HG03457 (cell line): ENCODE measurements around the gene OR2M5.

Source experiments
- ATAC-seq: cut with Tn5 transposase; IDR thresholded peaks from one replicate; pipeline ENCODE4 v1.9.1; 2021; ENCODE audit warnings: moderate number of reproducible peaks; ENCODE audit not compliant: unreplicated experiment

The OR2M5 gene, protein sequence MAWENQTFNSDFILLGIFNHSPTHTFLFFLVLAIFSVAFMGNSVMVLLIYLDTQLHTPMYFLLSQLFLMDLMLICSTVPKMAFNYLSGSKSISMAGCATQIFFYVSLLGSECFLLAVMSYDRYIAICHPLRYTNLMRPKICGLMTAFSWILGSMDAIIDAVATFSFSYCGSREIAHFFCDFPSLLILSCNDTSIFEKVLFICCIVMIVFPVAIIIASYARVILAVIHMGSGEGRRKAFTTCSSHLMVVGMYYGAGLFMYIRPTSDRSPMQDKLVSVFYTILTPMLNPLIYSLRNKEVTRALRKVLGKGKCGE

DNA sequence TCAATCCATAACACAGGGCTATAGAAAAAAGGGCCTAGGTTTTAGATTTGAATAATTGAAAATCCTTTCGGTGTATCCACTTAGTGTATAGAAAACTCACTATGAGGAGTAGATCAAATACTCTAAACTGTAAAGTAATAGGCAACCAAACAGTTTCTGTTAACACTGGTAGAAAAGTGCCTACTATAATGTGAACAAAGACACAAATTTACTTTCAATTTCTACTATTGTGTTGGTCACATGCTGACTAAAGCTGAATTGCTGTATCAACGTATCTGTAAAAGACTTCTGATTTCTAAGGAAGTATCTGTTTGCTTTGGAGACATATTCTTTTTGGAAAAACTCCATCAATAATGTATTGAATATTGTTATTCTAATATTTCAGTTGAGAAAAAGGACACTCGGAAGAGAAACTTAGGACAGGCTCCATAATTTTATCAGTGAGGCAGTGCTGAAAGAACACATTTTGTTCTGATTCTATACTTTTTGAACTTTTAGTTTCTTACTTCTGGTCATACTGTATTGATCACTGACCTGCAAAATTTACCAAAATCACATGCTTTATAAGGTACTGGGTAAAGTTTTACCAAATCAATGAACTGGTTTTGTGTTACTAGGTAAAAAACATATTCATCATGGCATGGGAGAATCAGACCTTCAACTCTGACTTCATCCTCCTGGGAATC is at the start of gene OR2M5:
TSS of gene OR2M5 (plus strand) at position 636 of the 686 bp plus-strand sequence. CDS start at position 636, 0 bp downstream.
- no peak for ATAC-seq

DNA sequence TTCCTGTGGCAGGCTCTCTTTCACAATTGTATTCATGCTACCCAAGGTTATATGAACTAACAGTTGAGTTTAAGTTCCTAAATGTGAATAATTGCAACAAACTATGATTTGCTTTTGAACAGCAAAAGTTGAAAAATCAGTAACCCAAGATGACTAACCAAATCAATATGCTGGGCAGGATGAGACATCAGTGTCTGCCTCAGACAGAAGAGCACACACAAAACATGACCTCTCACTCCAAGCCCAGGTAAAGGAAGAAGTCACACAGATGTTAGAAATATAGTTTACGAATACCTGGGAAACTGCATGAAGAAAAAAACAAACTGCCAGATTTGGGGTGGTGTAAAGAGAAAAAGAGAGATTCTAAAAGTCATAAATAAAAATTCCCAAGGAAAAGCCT is 46.4 kb upstream of the OR2M5 start:
- no peak for ATAC-seq

DNA sequence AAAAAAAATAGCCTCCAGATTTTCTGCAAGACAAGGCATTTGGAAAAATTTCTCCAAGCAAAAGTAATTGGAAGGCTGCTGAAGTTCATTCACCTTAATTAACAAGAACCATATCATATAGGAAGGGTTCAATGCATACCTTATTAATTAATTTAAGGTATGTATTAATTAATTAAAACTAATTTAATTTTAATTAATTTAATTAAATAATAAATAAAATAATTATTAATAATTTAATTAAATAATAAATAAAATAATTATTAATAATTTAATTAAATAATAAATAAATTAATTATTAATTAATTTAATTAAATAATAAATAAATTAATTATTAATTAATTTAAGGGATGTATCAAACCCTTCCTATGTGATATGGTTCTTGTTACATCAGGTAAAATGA is 42.1 kb upstream of the OR2M5 start:
- ATAC-seq: no peak

DNA sequence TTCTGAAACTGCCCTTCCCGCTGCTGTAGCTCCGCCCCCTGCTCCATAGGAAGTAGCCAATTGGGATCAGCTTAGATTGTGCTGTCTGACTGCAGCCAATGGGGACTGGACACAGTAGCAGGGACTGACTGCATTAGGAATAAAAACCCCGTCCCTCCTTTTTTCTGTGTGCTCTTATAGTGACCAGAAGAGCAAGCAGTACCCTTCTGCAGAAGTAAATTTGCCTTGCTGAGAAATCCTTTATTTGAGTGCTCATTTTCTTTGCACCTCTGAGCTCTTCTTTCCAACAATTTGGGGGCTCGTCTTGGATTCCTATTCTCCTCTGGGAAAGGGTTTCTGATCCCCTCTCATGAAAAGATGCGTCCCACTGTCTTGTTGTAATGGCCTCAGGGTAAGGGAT is 33.8 kb upstream of the OR2M5 start:
- ATAC-seq: no peak

DNA sequence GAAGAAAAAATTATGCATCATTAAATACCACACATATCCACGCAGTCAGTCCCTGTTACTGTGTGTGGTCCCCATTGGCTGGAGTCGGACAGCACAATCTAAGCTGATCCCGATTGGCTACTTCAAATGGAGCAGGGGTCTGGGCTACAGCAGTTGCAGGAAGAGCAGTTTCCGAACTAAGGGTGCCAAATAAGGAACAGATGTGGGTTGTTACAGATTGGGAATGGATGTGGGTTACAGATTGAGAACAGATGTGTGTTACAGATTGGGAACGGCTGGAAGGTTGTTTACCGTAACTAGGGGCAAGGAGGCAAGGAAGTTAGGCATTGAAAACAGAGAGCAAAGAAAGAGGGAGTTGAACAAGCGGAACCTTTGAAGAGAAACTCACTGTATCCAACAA is 30.1 kb upstream of the OR2M5 start:
- ATAC-seq: no peak

DNA sequence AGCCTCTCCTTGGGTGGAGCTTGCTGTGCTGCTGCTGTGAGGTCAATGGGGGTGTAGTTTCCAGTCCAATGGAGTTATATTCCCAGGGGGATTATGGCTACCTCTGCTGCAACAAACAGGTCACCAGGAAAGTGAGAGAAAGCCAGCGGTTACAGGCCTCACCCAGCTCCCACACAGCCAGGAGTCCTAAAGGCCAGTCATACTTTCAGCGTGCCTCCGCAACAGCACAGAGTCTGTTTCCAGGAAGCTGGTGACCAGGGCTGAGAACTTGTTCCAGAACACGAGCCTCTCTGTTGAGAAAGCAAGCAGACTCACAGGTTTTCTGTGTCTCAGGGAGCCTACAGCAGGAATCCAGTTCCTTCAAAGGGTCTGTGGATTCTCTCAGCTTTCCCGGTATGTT is 17.3 kb upstream of the OR2M5 start:
- ATAC-seq: no peak

DNA sequence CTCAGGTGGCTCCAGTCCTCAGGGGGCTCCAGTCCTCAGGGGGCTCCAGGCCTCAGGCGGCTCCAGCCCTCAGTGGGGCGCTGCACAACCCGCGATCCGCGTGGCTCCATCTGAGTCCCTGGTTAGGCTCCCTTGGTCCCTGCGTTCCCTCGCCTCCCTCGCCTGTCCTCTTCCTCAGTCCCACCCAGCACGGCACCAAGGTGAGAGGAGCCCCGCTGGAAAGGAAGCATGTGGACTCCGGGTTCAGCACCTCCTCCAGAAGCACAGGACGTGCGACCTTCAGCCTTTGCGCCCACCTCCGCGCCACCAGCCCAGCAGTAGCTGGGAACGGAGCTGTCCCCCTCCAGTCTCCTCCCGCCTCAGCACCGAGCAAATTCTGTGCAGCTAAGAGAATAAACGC is 8.1 kb upstream of the OR2M5 start:
- no peak for ATAC-seq

DNA sequence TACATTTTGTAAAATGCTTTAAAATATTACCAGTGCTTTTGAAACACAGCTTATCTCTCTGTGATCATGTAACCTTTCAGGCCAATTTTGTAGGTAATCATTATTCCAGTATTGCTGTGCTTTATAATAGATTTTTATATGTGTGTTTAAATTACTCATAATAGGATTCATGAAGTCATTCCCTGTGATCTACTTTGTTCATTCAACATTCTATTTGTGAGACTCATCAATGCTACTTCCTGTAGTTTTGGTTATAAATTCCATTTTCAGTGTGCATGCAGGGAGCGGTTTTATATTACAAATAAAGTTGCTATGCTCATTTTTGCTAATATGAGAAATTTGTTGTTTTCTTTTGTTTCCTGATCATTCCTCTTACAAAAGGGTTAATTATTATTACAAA is 4.1 kb upstream of the OR2M5 start:
- no peak for ATAC-seq

DNA sequence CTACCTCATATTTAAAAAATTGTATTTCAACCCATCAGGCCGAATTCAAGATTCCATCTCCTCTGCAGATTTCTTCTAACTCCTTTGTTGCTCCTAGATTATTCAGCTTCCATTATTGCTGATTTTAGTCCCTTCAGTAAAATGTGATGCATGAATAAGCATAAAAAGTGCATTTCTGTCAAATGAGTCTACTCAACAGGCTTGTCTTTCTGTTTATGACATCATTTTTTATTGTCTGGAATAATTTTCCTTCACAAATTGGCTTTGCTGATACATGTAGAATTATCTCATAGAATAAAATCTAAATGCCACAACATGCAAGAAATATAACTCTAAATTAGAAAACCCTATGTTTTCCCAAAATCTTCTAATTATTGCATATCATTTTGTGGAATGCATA is 1.6 kb upstream of the OR2M5 start:
- no peak for ATAC-seq

DNA sequence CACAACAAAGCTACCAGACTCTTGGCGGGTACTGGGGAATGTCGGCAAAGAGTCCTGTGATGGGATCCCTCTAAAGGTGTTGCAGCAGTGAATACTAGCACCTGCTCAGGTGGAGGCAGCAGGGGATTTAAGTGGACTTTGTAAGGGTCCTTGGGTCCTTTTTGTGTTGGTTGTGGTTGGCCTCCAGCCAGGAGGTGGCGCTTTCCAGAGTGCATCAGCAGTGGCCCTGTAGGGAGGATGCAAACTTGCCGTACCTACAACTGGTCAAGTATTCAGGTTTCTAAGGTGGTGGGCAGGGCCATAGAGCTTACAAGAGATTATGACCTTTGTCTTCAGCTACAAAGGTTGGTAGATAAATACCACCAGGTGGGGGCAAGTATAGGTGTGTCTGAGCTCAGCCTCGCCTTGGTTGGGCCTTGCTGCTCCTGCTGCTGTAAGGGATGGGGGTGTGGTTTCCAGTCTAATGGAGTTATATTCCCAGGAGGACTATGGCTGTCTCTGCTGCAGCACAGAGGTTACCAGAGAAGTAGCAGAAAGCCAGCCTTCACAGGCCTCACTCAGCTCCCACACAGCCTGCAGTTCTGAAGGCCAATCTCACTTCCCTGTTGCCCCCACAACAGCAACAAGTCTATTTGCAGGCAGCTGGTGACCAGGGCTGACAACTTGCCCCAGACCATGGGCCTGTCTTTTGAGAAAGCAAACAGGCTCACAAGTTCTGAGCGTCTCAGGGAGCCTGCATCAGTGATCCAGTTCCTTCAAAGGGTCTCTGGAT is 7.3 kb downstream of the OR2M5 start:
- ATAC-seq: no peak

DNA sequence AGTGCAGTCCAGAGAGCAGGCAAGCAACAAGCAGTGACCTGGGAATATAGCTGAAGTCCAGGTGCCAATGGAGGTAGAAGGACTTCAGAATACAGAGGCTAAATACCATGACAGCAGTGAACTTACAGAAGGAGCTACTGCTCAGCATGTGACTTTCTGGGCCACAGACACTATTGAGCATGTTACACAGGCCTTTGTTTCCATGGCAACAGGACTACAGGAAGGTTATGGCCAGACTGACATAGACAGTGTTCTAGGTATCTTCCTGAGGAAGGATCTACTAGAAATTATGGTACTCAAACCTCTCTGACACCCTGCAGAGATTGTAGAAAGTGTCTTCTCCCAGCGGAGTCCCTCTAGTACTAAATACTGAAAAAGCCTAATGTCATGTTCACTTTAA is 11.0 kb downstream of the OR2M5 start:
- ATAC-seq: no peak

DNA sequence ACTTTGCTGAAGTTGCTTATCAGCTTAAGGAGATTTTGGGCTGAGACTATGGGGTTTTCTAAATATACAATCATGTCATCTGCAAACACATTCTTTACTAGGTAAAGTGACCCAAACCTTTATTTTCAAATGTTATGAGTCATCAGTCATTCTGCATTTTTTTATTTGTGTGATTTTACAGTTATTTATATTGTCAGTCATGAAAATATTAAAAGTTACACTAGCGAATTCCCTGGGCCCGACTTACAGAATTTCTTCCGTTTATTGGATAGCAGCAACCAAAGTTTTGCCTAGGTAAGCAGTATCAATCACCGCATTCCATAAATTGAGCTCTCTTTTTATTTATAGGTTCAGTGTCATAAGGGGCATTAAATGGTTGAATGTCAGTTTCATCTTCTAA is 13.8 kb downstream of the OR2M5 start:
- no peak for ATAC-seq

DNA sequence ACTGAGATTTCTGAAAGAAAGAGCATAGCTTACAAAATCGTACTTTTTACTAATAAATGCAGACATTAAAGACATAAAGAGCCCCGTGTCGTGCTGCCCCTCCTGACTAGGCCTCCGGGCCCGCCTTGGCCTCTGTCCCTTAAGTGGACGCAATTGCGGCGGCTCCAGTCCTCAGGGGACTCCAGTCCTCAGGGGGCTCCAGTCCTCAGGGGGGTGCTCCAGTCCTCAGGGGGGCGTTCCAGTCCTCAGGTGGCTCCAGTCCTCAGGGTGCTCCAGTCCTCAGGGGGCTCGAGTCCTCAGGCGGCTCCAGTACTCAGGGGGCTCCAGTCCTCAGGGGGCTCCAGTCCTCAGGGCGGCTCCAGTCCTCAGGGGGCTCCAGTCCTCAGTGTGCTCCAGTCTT is 19.1 kb downstream of the OR2M5 start:
- no peak for ATAC-seq

DNA sequence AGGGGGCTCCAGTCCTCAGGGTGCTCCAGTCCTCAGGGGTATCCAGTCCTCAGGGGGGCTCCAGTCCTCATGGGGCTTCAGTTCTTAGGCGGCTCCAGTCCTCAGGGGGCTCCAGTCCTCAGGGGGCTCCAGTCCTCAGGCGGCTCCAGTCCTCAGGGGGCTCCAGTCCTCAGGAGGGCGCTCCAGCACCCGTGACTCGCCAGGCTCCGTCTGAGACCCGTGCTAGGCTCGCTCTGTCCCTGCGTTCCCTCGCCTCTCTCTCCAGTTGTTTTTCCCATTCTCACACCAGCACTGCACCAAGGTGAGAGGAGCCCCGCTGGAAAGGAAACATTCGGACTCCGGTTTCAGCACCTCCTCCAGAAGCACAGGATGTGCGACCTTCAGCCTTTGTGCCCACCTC is 20.2 kb downstream of the OR2M5 start:
- no peak for ATAC-seq

DNA sequence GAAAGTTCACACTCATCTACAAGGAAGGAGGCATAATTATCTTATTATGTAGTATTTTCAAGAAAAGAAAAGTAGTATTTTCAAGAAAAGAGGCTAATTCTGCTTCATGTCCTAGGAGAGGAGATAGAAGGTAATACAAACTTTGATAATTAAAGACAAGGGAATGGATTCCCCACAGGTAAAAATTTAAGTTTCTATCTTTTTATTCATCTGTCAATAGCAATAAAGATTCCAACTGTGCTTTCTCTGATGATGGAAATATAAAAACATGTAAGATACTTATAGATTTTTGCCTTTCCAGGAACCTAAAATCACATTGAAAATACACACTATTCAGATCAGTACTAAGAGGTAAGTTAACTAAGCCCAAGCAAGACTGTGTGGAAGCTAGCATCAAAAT is 29.6 kb downstream of the OR2M5 start, which contains the start of gene OR2M2:
TSS of gene OR2M2 (plus strand) at position 301 of the 400 bp plus-strand sequence. CDS start 5,165 bp downstream, outside the sequence.
- no peak for ATAC-seq

DNA sequence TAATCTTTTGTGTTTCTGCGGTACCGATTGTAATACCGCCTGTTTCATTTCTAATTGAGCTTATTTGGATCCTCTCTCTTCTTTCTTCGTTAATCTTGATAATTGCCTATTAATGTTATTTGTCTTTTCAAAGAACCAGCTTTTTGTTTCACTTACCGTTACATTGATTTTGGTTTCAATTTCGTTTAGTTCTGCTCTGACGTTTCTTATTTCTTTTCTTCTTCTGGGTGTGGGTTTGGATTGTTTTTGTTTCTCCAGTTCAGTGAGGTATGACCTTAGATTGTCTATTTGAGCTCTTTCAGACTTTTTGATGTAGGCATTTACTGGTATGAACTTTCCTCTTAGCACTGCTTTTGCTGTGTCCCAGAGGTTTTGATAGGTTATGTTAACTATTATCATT is 39.0 kb downstream of the OR2M5 start:
- ATAC-seq: no peak

DNA sequence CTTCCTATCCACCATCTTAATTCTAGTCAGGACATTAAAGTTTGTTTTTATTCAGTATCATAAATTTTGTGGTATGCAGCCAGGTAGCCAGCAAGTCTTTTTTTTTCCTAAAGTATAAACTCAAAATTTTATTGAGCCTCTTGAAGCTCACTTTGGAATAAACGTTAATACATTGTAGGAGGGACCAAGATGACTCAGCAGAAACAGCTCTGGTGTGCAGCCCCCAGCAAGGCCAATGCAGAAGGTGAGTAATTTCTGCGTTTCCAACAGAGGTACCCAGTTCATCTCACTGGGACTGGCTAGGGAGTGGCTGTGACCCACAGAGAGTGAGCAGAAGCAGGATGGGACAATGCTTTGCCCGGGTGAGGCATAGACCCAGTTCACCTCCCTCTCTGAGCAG is 42.4 kb downstream of the OR2M5 start:
- ATAC-seq: no peak

DNA sequence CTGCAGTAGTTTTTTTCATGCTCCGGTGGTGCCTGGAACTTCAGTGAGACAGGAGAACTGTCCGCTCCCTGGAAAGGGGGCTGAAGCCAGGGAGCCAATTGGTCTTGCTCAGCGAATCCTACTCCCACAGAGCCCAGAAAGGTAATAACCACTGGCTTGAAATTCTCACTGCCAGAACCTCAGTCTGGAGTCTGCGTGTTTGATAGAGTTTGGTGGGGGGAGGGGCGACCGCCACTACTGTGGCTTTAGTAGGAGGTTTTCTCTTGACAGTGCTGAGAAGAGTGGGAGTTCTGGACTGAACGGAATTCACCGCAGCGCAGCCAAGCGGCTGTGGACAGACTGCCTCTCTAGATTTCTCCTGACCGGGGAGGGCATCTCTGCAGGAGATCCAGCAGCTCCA is 44.1 kb downstream of the OR2M5 start:
- no peak for ATAC-seq

DNA sequence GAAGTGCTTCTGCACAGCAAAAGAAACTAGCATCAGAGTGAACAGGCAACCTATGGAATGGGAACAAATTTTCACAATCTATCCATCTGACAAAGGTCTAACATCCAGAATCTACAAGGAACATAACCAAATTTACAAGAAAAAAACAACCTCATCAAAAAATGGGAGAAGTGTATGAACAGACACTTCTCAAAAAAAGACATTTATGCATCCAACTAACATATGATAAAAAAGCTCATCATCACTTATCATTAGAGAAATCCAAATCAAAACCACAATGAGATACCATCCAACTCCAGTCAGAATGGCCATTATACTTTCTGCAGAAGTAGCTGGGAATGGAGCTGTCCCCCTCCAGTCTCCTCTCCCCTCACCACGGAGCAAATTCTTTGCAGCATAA is 49.2 kb downstream of the OR2M5 start:
- no peak for ATAC-seq
